OCI-LY3 (cell line): ENCODE measurements around the gene SQSTM1.

Source experiments
- EZH2phosphoT487 ChIP-seq: fragments of 200-600 bp; shearing (Covaris generic); IDR thresholded peaks from 2 replicates; pipeline ENCODE4 v1.6.1; 2018; ENCODE audit warnings: antibody characterized with exemption, mixed run types, low read depth
- TF ChIP-seq, protein P1 (sequence below): fragments of 200-600, 300-600 bp; sonication (generic); IDR thresholded peaks from 2 replicates; pipeline ENCODE4 v1.5.1; 2014; ENCODE audit warnings: antibody characterized with exemption, low read length, low read depth

DNA sequence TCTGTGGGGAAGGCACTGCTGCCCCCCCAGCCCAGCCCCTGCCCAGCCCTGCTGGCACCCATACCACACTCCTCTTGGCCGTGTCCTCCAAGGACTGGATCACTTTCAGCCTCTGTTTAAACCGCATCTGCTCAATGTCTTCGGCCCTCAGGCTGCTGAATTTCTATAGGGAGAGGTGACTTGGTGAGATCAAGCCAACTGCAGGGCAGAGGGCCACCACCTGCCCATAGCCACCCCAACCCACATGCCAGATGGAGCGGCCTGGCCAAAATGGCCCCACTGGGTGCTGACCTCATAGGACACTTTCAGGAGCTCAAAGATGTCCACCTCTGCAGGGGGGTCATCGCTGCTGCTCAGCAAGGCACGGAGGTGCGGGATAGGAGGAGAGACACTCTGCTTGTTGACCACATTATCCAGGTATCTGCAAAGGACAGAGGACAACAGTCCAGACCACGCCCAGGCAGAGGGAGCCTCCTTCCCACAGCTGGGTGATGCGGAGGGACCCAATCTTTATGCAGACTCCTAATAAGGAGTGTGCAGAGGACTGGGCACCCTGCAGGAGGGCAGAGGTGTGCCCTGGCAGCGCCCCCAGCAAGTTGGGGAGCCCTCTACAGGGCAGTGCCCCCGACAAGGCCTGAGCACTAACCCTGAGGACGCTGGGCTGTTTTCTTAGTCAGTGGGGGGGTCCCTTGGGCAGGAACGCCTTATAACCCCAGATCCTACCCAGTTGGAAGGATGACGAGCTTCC, 52.3 kb downstream of the SQSTM1 start:
- TF ChIP-seq, protein P1, sequence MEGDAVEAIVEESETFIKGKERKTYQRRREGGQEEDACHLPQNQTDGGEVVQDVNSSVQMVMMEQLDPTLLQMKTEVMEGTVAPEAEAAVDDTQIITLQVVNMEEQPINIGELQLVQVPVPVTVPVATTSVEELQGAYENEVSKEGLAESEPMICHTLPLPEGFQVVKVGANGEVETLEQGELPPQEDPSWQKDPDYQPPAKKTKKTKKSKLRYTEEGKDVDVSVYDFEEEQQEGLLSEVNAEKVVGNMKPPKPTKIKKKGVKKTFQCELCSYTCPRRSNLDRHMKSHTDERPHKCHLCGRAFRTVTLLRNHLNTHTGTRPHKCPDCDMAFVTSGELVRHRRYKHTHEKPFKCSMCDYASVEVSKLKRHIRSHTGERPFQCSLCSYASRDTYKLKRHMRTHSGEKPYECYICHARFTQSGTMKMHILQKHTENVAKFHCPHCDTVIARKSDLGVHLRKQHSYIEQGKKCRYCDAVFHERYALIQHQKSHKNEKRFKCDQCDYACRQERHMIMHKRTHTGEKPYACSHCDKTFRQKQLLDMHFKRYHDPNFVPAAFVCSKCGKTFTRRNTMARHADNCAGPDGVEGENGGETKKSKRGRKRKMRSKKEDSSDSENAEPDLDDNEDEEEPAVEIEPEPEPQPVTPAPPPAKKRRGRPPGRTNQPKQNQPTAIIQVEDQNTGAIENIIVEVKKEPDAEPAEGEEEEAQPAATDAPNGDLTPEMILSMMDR = no peak
- TF ChIP-seq EZH2phosphoT487 = no peak
